NCI-H2107 (cell line): Measurements from ENCODE around the gene EIF3C.
"Not testable (repeated sequence)": the region's sequence is repeated elsewhere in the genome, so short reads cannot be mapped to it uniquely, and the experiment has no call there.

ENCODE experiments used
- DNase-seq: peaks from one replicate; lab custom pipeline; 2025; lab: John Stamatoyannopoulos, UW

EIF3C gene

GRCh38 chr16:28711220-28712083 lies at the start of gene EIF3C:
Gene EIF3C, plus strand, starts transcription at chr16:28711464. Its CDS starts 223 bp downstream, at chr16:28711687.
- DNase-seq = not testable (repeated sequence)

GRCh38 chr16:28666264-28666663 lies 45.0 kb upstream of the EIF3C start:
- not testable (repeated sequence) for DNase-seq

- DNase-seq = not testable (repeated sequence)
Observed at GRCh38 chr16:28667480-28667879, 43.8 kb upstream of the EIF3C start.

- DNase-seq = not testable (repeated sequence)
Observed at GRCh38 chr16:28668199-28668598, 43.1 kb upstream of the EIF3C start.

GRCh38 chr16:28688327-28688952 lies 22.8 kb upstream of the EIF3C start:
- not testable (repeated sequence) for DNase-seq

- DNase-seq = not testable (repeated sequence)
Observed at GRCh38 chr16:28689425-28689824, 21.8 kb upstream of the EIF3C start.

GRCh38 chr16:28691722-28692121 lies 19.5 kb upstream of the EIF3C start:
- DNase-seq = not testable (repeated sequence)

GRCh38 chr16:28693257-28693950 lies 17.9 kb upstream of the EIF3C start:
- not testable (repeated sequence) for DNase-seq

GRCh38 chr16:28699792-28700191 lies 11.5 kb upstream of the EIF3C start:
- DNase-seq = not testable (repeated sequence)

- DNase-seq = not testable (repeated sequence)
Observed at GRCh38 chr16:28700349-28700748, 10.9 kb upstream of the EIF3C start.

- not testable (repeated sequence) for DNase-seq
Observed at GRCh38 chr16:28701384-28701783, 9.9 kb upstream of the EIF3C start.

GRCh38 chr16:28704246-28704645 lies 7.0 kb upstream of the EIF3C start:
- DNase-seq = not testable (repeated sequence)

- not testable (repeated sequence) for DNase-seq
Observed at GRCh38 chr16:28722852-28723650, 11.8 kb downstream of the EIF3C start.

GRCh38 chr16:28731253-28731652 lies 20.0 kb downstream of the EIF3C start:
- not testable (repeated sequence) for DNase-seq

- not testable (repeated sequence) for DNase-seq
Observed at GRCh38 chr16:28732455-28733124, 21.3 kb downstream of the EIF3C start.

- not testable (repeated sequence) for DNase-seq
Observed at GRCh38 chr16:28739787-28740186, 28.5 kb downstream of the EIF3C start.

- not testable (repeated sequence) for DNase-seq
Observed at GRCh38 chr16:28740631-28741030, 29.4 kb downstream of the EIF3C start.

- not testable (repeated sequence) for DNase-seq
Observed at GRCh38 chr16:28741295-28741694, 30.0 kb downstream of the EIF3C start.

- DNase-seq = not testable (repeated sequence)
Observed at GRCh38 chr16:28746618-28747350, 35.5 kb downstream of the EIF3C start.

- DNase-seq = not testable (repeated sequence)
Observed at GRCh38 chr16:28749997-28750465, 38.8 kb downstream of the EIF3C start.
